KG1 (cell line): Measurements from ENCODE around the gene TEX35.
"Not testable (repeated sequence)": the region's sequence is repeated elsewhere in the genome, so short reads cannot be mapped to it uniquely, and the experiment has no call there.

Experiments
- DNase-seq: peaks from one replicate; lab custom pipeline; 2025; lab: John Stamatoyannopoulos, UW

TEX35 gene

DNA sequence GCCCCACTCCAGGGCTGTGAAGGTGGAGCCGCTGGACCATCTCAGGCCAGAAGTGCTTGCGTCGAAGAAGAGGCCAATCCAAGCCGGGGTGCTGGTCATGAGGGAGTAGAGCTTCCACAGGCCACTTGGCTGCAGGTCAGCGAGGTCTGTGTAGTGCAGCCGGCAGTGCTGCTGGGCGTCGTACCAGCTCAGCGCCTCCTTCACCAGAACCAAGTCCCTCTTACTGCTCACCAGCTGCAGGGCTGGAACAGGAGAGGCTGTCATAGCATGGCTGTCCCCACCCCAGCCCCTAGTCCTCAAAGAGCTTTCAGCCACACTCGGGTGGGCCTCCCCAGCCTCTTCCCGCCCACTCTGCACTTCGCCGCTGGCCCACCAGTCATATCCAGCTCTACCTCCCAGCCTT is 18.3 kb upstream of the TEX35 start:
- DNase-seq = no peak

DNA sequence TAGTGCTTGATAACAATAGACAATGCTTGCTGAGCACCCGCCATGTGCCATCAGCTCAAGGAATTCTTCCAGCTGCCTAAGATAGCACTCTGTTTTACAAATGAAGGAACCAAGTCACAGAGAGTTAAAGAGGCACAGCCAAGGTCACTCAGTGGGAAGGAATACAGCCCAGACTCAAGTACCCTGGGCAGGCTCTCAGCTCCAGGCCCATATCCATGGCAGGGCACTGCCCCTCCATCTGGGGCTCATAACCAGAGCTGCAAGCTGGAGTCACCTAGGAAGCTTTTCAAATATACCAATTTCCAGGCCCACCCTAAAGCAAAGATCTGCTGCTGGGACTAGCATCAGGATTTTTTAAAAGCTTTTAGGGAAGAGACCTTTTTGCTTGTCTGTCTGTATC is 17.8 kb upstream of the TEX35 start:
- DNase-seq = no peak

DNA sequence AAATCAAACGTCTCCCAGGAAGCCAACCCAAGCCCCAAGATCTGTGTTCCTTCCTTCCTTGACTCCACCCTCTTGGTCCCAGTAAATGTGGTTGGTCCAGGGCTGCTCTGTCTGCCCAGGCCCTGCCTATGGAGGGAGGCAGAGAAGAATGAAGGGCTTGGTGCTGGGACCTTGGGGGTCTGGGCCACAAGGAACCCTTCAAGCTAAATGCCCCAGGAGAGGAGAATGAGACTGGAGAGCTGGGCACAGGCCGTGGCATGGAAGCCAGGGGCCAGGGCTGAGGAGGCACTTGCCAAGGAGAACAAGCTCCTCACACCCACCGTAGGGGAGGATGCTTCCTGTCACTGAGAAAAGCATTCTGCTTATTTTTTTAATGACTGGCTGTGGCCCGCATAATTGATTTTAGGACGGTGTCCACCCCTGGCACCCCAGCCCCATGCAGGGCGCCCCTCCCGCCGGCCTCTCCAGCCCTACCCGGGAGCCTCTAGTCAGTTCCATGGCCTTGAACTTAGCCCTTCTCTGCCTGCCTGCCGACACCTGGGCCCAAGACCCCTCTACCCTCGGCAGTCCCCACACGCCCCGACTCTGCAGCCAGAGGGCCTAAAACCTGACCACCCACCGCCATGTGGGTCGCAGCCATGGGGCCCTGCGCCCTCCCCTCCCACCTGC is 17.0 kb upstream of the TEX35 start:
- no peak for DNase-seq

DNA sequence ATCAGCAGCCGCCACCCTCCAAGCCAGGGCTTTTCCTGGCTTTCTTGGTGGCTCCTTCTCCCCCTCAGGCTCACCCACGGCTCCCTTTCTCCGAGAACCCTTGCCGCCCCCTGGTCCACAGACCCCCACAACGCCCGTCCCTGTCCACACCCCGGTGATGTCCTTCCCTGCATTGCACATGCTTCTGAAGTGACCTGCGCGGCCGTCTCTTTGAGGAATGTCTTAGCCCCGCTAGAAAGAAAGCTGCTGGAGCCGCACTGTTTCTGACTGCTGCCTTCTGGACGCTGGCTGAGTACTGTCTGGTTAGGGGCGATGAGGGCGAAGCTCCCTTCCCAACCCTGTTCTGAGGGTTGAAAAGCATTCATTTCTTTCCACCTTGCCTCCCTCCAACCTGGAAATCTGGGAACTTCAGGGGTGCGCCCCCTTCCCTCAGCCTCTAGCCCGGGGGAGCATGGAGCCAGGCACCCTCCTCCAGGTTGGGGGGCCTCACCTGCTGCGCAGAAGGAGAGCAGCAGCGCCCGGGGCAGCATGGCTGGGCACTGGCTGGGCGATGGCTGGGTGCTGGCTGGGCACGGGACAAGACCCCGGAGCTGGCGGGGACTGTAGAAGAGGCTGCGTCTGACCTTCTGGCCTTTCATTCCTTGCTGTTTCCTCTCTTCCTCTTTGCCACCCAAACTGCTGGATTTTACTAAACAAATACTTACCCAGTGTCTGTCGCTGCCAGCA is 16.3 kb upstream of the TEX35 start, which contains the start of gene CLEC20A:
Gene CLEC20A, minus strand, starts transcription at position 555 of the 726 bp plus-strand sequence. Its CDS starts 25 bp downstream, at position 530.
- no peak for DNase-seq

DNA sequence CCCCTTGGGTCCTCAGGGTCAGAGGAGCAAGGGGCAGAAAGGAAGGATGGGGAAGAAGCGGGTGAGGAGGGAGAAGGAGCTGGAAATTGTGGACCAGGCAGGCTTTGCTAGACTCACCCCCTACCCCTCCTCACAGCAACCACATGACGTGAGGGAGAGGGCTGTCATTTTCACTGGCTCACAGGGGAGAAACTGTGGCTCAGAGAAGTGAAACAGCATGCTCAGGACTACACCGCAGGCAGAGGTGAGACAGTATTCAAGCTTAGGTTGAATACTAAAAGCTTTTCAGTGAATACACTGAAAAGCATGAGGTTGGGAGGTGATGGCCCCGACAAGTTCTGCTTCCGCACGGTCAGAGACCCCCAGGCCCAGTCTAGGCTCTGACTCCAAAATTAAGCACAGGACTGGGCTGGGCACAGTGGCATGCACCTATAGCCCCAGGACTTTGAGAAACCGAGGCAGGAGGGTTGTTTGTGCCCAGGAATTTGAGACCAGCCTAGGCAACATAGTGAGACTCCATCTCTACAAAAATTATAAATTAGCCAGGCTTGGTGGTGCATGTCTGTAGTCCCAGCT is 14.9 kb upstream of the TEX35 start:
- DNase-seq = no peak

DNA sequence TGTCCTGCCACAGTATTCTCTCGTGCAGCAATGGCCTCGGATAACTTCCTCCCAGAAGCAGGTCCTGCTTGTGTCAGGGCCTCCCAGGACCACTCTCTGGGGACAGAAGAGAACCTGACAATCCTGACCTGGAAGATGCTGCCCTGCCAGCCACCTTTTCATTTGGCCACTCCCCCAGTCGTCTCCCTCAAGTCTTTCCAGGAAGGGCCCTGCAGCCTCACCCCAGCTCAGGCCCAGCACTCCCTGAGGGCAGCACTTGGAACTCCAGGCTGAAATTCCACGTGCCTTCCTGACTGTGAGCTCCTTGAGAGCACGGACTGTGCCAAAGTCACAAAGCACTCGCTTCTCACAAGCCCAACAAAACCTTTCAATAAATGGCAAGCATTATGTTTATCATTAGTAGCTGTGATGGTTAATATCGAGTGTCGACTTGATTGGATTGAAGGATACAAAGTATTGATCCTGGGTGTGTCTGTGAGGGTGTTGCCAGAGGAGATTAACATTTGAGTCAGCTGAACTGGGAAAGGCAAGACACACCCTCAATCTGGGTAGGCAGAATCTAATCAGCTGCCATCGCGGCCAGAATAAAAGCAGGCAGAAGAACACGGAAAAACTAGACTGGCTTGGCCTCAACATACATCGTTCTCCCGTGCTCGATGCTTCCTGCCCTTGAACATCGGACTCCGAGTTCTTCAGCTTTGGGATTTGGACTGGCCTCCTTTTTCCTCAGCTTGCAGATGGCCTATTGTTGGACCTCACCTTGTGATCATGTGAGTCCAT is 13.8 kb upstream of the TEX35 start:
- no peak for DNase-seq

DNA sequence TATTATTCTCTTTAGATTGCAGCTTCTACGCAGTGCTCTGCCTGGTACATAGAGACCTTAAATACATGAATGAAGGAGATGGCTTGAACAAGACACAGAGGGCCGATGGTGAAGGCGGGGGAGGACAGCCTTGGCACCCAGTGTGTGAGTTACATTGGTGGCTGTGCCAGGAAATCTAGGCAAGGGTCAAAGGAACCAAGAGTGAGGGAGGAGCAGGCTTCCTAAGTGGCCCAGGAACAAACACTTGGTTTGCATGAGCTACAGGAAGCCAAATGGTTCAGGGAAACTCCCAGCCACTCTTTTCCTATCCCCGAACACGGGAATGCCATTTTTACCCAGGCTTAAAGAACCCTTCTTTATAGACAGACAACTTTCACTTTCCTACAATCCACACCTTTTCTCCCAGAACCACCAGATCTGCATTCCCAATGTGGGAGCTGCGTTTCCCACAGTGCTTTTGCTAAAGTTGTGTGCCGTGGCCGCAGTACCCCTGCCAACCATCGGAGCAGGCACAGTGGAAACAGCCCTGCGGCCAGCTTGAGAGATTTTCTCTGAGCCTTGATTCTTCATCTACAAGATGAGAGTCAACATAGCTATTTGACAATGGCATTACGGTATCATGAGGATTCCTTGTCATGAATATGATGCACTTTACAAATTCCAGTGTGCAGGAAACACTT is 12.7 kb upstream of the TEX35 start:
- no peak for DNase-seq

DNA sequence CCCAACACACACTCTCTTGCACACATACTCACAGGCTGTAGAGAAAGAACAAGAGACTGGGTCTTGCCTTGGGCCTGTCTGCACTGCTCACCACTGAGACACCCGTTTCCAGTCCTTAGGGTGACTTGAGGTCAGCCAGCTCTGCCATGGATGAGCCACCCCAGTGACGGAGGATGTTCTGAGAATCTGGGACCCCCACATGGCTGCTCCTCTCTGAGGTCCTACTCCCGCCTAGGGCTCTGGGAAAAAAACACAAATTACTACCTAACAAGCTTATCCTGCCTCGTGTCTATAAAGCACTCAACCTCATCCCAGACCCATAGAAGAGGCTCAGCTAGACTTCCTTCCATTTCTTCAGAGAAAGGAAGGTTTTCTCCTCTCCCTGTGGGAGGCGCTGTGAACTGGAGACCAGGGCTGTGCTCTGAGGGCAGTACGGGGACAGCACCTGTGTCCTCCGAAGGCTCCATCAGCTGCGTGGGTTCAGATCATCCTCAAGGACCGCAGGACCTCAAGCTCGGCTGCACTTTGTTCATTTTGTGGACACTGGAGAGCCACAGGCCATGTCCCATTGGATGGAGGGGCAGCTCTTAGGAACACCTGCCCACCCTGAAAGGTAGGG is 11.9 kb upstream of the TEX35 start:
- no peak for DNase-seq

DNA sequence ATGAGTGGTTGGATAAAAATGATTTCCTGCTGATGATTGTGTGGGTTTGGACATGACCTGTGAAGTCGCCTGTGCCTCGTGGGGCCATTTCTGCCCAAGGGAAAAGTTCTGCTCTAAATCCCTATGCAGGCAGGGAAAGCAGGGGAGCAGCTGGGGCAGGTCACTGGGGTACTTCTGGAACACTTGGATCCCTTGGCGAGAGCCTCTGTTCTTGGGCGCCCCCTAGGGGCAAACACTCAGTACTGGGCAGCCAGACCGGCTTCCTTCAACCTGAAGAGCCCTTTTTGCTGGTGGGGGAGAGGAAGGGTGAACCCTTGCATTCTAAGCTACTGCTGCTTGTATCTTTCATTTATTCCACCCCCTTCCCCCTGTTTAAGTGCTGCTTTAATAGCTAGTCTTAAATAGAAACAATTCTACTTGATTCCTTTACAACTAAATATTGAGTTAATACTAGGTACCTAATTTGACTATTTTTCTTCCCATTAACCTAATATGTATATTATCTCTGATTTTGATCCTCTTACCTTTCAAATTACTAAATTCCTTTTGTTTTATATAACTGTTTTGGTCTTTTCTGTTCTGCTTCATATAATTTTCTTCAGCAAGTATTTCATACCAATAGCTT is 11.1 kb upstream of the TEX35 start:
- DNase-seq = peak; percentile 59

DNA sequence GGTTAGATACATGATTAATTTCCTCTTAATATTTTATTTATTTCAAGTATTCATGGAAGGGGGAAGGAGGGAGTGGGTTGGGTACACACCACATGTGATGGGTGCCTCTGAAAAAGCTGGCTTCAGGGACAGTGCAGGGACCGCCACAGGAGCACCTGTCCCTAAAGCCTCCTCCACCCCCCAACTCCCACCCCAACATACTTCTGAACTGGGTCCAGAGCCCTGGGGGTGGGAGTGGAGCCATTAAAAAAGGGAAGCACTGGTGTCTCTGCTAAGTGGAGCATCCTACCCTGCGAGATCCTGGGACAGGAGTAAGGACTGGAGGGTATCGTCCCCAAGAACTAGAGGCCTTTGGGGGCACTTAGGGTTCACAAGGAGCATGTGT is 10.6 kb upstream of the TEX35 start:
- DNase-seq = no peak

DNA sequence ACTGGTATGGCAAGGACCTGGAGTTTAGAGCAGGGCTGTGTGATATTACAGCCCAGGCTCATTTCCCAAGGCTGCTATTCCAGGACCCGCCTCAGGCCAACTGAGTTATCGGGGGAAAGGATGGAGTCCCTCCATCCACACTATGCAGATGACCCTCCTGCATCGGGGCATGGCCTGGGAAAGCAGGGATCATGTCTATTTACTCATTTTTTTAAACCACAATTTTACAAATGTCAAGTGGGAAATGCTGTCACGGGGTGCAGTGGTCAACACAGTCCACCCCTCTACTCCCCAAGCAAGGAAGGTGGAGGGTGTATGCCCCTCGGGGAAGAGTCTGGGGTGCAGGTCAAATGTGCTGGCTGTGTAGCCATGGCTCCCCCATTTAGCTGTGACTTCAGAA is 10.1 kb upstream of the TEX35 start:
- no peak for DNase-seq

DNA sequence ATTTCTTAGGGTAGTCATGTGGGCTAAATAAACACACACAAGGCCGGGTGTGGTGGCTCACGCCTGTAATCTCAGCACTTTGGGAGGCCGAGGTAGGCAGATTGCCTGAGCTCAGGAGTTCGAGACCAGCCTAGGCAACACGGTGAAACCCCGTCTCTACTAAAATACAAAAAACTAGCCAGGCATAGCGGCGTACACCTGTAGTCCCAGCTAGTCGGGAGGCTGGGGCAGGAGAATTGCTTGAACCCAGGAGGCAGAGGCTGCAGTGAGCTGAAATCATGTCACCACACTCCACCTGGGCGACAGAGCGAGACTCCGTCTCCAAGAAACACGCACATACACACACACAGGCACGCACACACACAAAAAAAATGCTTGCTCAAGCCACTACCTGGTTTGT is 9.6 kb upstream of the TEX35 start:
- not testable (repeated sequence) for DNase-seq

DNA sequence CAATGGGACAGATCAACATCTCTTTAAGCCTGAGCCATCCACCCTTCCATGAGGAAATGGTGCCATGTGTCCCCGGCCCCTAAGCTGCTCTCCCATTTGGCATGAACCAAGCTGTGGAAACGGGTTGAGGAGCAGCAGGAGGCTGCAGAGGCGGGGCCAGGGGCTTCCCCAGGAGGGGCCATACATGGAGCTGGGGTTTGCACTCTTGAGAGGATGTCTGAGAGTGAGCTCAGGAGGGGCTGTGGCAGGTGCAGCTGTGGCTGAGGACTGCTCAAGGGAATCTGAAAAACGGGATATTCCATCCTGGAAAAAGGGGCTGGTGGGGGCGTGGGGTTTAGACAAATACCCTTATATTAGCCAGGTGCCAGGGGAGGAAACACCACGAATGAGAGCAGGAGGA is 9.1 kb upstream of the TEX35 start:
- no peak for DNase-seq

DNA sequence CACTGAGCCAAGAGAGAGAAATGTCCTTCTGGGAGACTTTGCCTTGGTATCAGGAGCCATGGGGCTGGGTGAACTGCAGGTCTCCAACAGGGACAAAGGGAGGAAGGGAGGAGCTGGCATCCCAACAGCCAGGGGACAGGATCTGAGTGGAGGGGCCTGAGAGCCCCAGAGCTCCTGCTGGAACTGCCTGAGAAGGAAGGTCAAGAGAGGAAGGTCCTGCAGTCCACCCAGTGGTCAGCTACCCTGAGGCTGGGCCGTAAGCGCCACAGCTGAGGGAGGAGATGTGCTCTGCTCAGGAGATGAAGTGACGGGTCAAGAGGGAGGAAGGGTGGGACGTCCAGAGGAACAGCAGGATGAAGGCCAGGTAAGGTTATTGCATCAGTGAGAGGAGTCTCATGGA is 8.6 kb upstream of the TEX35 start:
- no peak for DNase-seq

DNA sequence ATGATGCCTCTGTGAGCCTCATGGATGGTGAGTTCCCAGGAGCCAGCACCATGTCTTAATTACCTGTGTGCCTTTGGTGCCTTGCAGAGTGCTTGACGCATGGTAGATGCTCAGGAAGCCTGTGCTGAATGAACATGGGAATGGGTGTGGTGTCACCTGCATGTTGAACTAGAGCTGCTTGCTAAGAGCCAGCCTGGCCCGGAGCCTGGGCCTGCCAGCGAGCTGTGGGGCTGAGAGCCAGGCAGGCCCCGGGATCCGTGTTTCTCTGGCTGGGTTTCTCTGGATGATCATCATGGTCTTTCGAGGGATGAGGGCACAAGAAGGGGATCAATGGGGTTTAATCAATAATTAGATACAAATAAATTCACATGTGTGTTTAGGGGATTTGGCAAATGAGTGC is 6.7 kb upstream of the TEX35 start:
- DNase-seq = no peak

DNA sequence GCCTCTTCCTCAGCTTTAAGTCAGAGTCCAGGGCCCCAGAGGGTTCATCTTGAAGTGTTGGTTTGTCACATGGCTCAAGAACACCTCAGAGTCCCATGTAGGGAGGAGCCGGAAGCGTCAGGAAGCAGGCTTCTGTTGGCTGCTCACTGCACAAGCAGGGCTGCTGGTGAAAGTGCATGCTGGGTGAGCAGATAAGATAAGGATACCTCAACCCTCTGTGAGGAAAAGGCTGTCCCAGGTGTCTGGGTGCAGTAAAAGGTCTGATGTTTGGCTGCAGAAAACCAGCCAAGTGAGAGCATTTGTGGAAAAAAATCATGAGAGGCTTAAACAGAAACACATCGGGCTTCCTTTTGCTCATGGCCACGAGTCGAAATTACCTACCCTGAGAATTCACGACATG is 6.2 kb upstream of the TEX35 start:
- no peak for DNase-seq

DNA sequence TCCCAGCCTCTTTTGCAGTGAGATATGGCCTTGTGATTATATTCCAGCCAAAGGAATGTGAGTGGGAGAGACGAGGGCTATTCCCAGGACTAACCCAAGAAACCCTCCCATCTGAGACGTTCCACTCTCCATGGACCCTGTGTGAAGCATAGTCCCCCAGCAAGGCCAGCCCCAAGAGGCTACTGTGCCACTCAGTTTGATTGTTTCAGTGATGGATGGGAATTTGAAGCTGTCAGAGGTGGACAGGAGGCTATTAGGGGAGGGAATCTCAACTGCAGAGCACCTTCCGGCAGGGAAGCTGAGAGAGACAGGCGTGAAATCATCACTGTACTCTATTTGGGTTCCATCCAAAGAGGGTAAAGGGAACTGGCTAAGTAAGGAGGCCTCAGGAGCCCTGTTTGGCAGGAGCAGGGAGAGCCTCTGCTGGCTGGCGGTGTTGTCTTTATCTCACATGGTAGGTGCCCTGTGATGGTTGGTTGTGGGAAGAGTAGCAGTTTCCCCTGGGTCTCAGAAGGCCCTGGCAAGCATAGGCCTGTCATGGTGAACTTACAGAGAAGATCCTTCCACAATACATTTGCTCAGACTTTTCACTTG is 3.4 kb upstream of the TEX35 start:
- DNase-seq = no peak

DNA sequence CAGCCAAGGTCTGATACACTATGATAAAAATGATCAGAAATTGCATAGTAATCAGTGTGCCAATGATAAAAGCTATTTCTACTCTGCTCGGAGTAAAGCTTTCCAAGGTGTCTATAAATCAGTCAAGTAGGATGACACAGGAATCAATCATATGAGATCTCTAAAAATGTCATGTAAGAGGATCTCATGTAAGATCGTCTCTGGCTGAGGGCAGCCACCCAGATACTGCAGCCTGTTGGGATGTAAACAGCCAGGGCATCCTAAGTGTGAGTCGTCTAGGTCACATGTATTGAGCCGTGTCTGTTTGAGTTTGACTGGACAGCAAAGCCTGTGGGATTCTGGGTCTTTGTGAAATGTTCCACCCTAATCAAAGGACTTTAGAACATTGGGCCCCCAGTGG is 2.8 kb upstream of the TEX35 start:
- DNase-seq = no peak

DNA sequence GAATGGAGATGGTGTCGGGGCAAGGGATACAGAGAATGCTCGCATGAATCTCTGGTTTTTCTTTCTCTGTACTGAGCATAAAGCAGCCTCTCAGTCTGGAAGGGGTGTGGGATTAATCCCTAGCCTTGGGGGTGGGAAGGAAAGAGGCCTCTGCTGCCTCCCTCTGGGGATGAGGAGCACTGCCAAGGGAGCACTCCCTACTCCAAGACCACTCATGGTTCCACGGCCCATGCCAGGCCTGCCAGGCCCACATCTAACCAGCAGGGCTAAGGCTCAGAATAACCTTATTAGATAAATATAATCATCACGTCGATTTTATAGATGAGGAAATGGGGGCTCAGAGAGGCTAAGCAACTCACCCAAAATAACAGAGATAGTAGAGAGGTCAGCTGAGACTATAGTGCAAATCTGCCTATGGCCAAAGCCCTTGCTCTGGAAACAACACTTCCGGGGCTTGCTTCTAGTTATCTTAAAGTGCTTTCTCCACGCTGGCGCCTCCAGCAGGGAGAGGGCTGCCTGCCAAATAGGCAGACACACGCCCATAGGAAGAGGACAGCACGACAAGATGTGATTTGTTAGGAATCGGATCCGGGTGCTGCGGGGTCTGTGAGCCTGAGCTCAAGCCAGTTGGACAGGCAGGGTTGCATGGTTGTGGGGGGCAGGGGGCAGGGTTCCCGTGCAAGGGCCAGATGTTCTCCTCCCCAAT is 522 bp downstream of the TEX35 start:
- DNase-seq = no peak

DNA sequence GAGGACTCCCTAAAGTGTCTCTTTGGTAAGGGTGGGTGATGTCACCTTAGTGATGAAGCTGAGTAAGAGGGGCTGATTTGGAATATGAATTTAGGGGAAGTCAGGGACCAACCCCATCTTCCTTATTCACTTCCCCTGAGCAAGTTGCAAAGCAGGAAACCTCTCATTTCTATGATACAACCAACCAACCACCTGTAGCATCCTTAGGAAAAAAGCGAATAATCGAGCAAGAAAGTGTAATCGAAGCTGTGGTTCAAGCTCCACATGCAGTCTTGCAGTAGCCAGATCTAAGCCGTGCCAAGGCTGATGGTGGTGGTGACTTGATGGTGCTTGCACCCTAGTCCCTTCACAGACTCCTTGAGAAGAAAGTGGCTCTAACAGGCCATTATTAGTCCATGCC is 3.2 kb downstream of the TEX35 start:
- DNase-seq = no peak
